Measurements from ENCODE around the gene CHD6.
A peak's percentile ranks its signal among the peaks of the same experiment; 100 is the strongest.

The CHD6 gene

DNA sequence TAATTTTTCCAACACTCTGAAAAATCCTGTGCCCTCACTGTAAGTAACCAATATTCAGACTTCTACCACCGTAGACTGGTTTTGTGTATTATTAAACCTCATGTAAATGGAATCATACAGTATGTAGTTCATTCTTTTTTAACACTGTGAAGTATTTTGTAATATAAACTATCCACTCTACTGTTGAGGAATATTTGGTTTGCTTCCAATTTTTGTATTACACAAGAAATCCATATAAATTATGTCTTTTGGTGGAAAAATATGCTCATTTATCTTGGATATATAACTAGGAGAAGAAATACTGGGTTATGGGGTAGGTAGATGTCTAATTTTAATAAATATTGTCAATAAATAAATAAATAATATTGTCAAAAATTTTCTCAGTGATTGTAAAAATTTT, 116.8 kb downstream of the CHD6 start:
- DNase-seq (ENCODE audit: low read depth) = peak; percentile 37
- TF ChIP-seq, protein P1, sequence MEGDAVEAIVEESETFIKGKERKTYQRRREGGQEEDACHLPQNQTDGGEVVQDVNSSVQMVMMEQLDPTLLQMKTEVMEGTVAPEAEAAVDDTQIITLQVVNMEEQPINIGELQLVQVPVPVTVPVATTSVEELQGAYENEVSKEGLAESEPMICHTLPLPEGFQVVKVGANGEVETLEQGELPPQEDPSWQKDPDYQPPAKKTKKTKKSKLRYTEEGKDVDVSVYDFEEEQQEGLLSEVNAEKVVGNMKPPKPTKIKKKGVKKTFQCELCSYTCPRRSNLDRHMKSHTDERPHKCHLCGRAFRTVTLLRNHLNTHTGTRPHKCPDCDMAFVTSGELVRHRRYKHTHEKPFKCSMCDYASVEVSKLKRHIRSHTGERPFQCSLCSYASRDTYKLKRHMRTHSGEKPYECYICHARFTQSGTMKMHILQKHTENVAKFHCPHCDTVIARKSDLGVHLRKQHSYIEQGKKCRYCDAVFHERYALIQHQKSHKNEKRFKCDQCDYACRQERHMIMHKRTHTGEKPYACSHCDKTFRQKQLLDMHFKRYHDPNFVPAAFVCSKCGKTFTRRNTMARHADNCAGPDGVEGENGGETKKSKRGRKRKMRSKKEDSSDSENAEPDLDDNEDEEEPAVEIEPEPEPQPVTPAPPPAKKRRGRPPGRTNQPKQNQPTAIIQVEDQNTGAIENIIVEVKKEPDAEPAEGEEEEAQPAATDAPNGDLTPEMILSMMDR (conservative IDR thresholded peaks at IDR 0.05; ENCODE audit: low read length) = no peak
- H3K4me3 ChIP-seq (ENCODE audit: low read length) = no peak overlapping the region

DNA sequence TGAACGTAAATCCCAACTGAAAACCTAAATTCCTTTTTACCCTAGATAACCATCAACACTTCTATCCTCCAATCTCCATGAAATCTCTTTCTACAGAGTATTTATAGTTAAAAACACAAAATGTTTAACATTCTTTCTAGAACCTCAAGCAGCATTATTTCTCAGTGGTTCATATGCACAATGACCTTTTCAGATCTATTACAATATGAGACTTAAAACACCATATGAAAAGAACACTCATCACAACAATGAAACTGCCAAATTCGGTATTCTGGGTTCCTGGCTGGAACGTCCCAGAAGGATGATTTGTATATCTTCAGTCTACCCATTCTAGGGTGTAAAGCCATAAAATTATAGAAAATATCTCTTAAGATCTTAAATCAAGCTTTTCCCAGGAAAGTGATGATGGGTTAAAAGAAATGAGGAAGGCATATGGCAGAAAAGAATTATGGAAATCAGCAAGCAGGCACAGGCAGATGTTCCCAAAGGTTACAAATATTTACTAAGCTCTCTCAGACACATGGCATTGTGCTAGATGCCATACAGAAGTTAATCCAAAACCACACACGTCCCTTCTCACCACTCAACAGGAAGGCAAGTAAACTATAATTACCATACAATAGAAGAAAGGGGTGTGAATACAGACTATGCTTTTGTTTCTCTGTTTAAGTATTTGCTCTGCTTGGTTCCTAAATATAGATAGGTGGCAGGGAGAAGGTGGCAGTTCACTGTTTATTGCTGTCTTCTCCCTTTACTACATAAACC, 118.0 kb downstream of the CHD6 start:
- H3K4me3 ChIP-seq (ENCODE audit: low read length) = no peak overlapping the region
- TF ChIP-seq, protein P1 (conservative IDR thresholded peaks at IDR 0.05; ENCODE audit: low read length) = no peak
- DNase-seq (ENCODE audit: low read depth) = peak; percentile 94

DNA sequence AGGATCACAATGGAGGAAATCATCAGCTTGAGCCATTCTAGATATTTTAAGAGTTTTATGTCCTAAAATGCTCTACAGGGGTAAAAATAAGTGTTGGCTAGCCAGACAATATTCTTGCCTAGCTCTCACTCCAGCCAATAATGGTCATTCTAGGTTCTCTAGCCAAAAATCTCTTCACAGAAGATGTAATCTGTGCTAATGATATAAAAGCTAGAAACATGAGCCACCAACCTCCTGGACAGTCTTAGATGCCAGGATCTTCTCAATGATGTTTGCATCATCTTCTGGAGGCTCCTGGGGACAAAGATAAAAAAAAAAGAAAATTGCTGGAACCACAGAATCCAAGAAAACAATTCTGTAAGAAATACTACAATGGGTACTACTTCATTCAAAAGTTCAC, 119.1 kb downstream of the CHD6 start:
- H3K4me3 ChIP-seq (ENCODE audit: low read length) = no peak overlapping the region
- DNase-seq (ENCODE audit: low read depth) = peak; percentile 74
- TF ChIP-seq, protein P1 (conservative IDR thresholded peaks at IDR 0.05; ENCODE audit: low read length) = no peak

DNA sequence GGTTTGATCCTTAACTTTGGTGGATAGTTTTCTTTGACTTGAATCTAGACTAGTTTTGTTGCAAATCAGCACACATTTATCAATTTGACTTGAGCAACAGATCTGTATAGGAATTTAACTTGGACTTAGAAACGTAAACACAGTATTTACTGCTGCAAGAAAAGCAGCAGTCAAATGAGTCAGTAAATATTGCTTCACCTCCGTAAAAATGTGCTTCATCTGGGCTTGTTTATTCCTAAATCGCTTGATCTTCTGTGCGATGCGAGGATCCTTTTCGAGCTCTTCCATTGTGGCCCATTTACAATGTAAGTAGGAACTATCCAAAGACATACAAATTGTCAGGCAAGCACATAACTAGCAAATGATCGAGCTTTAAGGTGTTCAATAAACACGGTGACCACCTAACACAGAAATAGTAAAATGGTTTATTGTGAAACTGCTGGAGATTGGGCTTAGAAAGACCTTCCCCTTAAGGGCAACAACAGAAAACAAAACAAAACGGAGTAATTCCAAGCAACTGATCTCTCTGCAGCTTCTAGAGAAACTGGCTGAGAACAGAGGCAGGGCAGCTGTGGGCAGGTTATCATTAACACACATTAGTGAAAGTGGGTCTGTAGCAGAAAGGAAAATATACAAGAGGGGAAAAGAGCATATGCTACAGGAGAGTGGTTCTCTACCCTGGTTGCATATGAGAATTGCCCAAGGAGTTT, 120.8 kb downstream of the CHD6 start:
- TF ChIP-seq, protein P1 (conservative IDR thresholded peaks at IDR 0.05; ENCODE audit: low read length) = no peak
- DNase-seq (ENCODE audit: low read depth) = peak; percentile 56
- no peak overlapping the region for H3K4me3 ChIP-seq (ENCODE audit: low read length)

DNA sequence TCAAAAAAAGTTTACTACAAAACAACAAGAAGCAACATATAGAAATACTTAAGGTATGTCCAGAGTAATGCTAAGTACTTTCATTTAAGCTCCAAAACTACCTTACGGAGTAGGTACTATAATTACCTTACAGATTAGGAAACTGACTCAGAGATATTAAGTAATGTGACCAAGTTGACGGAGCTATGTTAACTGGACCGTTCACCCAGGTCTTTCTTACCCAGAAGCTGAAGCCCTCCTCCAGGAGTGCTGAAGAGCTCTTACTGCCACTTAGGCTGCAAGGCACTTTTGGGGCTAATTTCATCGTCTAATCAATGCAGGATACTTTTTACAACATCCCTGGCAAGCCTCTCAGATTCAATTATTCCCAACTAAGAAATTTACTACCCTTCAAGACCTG, 123.7 kb downstream of the CHD6 start:
- TF ChIP-seq, protein P1 (conservative IDR thresholded peaks at IDR 0.05; ENCODE audit: low read length) = no peak
- H3K4me3 ChIP-seq (ENCODE audit: low read length) = no peak overlapping the region
- DNase-seq (ENCODE audit: low read depth) = no peak

DNA sequence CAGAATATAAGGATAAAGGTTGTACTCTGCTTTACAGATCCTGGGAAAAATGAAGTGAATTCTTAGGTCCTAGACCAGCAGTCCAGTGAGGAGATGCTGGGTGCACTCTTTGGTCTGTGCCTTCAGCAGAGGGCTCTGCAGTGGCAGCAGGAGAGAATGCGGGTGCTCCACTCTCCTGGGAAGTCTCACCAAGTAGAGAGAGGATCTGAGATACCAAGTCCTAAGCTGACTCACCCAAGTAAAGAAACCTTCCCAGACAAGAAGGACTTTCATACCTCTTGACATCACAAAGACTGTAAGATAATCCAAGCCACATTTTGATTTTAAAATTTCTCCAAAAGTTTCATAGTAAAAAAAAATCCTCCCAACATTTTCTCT, 134.6 kb downstream of the CHD6 start:
- TF ChIP-seq, protein P1 (conservative IDR thresholded peaks at IDR 0.05; ENCODE audit: low read length) = peak; percentile 19; the same call in 1 of the 2 replicates
- no peak overlapping the region for H3K4me3 ChIP-seq (ENCODE audit: low read length)
- peak; percentile 66 for DNase-seq (ENCODE audit: low read depth)

Measured in AG10803 (cell line).